HepG2 (cell line): ENCODE results near the gene DSTN. TPM values are rescaled to one million over a fixed set of nuclear protein-coding genes. Genes with fewer than 3 reads are reported as not detected.

Experiments
- ATAC-seq: fragments of 200-7000 bp; cut with Tn5 transposase; 3 replicates; pipeline ENCODE4 v1.9.1; 2020; ENCODE audit warnings: mild to moderate bottlenecking, moderate library complexity
- BruUV-seq: library from RNA; stranded (reverse); fragments of 400-500 nt; replicated peaks from 2 replicates; lab custom pipeline; 2021; lab: Mats Ljungman, UMichigan
- CTCF ChIA-PET: fragments of 300-600 bp; formaldehyde crosslinking; extraction: SDS; loops from one replicate; lab custom pipeline; 2021; ENCODE audit warnings: low total read pairs, inconsistent platforms, low intra/inter-chr PET ratio; lab: Yijun Ruan, JAX
- POLR2A ChIA-PET: fragments of 350-600 bp; sonication (Branson Sonifier 250); formaldehyde crosslinking; loops from one replicate; lab custom pipeline; 2020; ENCODE audit warnings: antibody characterized with exemption, inconsistent platforms; lab: Yijun Ruan, JAX
- DNase-seq: peaks from one replicate; pipeline ENCODE4 v3.0.0-alpha.2; 2015; ENCODE audit warnings: low spot score
- FAIRE-seq: peaks from 3 replicates; lab custom pipeline; 2011; peaks lifted over from hg19 to GRCh38; lab: Jason Lieb, UNC
- H2AFZ ChIP-seq: one replicate; pipeline ENCODE4 v1.6.1; 2011; ENCODE audit warnings: low read length, inconsistent platforms
- H3K27ac ChIP-seq: fragments of 300-600 bp; 3 replicates; pipeline ENCODE4 v1.8.0; 2011; ENCODE audit warnings: mixed run types, mild to moderate bottlenecking, mixed read lengths, low read length, inconsistent platforms; ENCODE audit not compliant: insufficient read depth; ENCODE audit errors: extremely low read length
- H3K27me3 ChIP-seq, 2 experiments: fragments of 200-600 bp in 1 of 2; 2 replicates in 1 of 2; 3 replicates in 1 of 2; pipeline versions ENCODE4 v1.6.0 to v1.8.0; 2011; ENCODE audit warnings: low read length in 2 of 2, mild to moderate bottlenecking in 2 of 2, moderate library complexity in 2 of 2, inconsistent platforms in 1 of 2; ENCODE audit not compliant: insufficient read depth in 2 of 2, control insufficient read depth in 1 of 2
- H3K36me3 ChIP-seq, 2 experiments: fragments of 200-600 bp in 1 of 2; replicated peaks in 1 of 2; 2 replicates in 1 of 2; 3 replicates in 1 of 2; pipeline versions ENCODE4 v1.5.1 to v1.8.0; 2011; ENCODE audit warnings: low read length in 2 of 2, inconsistent platforms in 1 of 2; ENCODE audit not compliant: insufficient read depth in 2 of 2, control insufficient read depth in 1 of 2
- H3K4me1 ChIP-seq: 2 replicates; pipeline ENCODE4 v1.5.1; 2012; ENCODE audit warnings: low read length, inconsistent platforms; ENCODE audit not compliant: insufficient read depth
- H3K4me2 ChIP-seq: 2 replicates; pipeline ENCODE4 v1.6.0; 2011; ENCODE audit warnings: low read depth, low read length, inconsistent platforms
- H3K4me3 ChIP-seq, 3 experiments: fragments of 200-600 bp in 1 of 3; sonication (generic), shearing (Covaris generic) in 1 of 3; replicated peaks in 1 of 3; 2 replicates each; pipeline ENCODE4 v1.5.1; 2011 to 2016; ENCODE audit warnings: low read length in 3 of 3, inconsistent platforms in 2 of 3, low read depth in 2 of 3, mild to moderate bottlenecking in 2 of 3, control low read depth in 1 of 3, mixed read lengths in 1 of 3; ENCODE audit not compliant: insufficient read depth in 1 of 3
- H3K79me2 ChIP-seq: one replicate; pipeline ENCODE4 v1.6.1; 2011; ENCODE audit warnings: low read length, inconsistent platforms; ENCODE audit not compliant: insufficient read depth
- H3K9ac ChIP-seq: 2 replicates; pipeline ENCODE4 v1.6.0; 2011; ENCODE audit warnings: mild to moderate bottlenecking, low read depth, low read length, inconsistent platforms; ENCODE audit not compliant: insufficient read depth
- H3K9me3 ChIP-seq: 2 replicates; pipeline ENCODE4 v1.5.1; 2012; ENCODE audit warnings: mild to moderate bottlenecking, low read length
- H4K20me1 ChIP-seq: 2 replicates; pipeline ENCODE4 v1.6.0; 2011; ENCODE audit warnings: inconsistent platforms, mild to moderate bottlenecking, low read length, moderate library complexity; ENCODE audit not compliant: insufficient read depth
- HDAC2 ChIP-seq: sonication (generic); formaldehyde crosslinking; IDR thresholded peaks from 2 replicates; pipeline ENCODE4 v1.4.0; 2020; ENCODE audit warnings: missing genetic modification reagents
- HNRNPH1 ChIP-seq: fragments of 200-400 bp; formaldehyde crosslinking; optimal IDR thresholded peaks from 2 replicates; pipeline ENCODE3; 2017; ENCODE audit warnings: mild to moderate bottlenecking, low read depth, low read length
- LRRFIP1 ChIP-seq: sonication (generic); formaldehyde crosslinking; conservative IDR thresholded peaks from 2 replicates; pipeline ENCODE4 v1.4.0; 2020; ENCODE audit warnings: missing genetic modification reagents
- SCMH1 ChIP-seq: sonication (generic); formaldehyde crosslinking; IDR thresholded peaks from 2 replicates; pipeline ENCODE4 v1.9.0; 2021; ENCODE audit warnings: missing genetic modification reagents, mild to moderate bottlenecking, borderline replicate concordance
- ZBTB1 ChIP-seq: sonication (generic); formaldehyde crosslinking; IDR thresholded peaks from 2 replicates; pipeline ENCODE4 v1.4.0; 2020; ENCODE audit warnings: missing genetic modification reagents, borderline replicate concordance
- ZNF12 ChIP-seq: sonication (generic); formaldehyde crosslinking; IDR thresholded peaks from 2 replicates; pipeline ENCODE4 v1.5.0; 2020; ENCODE audit warnings: missing genetic modification reagents
- ZNF513 ChIP-seq: sonication (generic); formaldehyde crosslinking; conservative IDR thresholded peaks from 2 replicates; pipeline ENCODE4 v1.5.0; 2020; ENCODE audit warnings: missing genetic modification reagents
- ZNF569 ChIP-seq: sonication (generic); formaldehyde crosslinking; IDR thresholded peaks from 2 replicates; pipeline ENCODE4 v1.5.0; 2020; ENCODE audit warnings: mild to moderate bottlenecking, missing genetic modification reagents, moderate library complexity, borderline replicate concordance
- ZNF619 ChIP-seq: sonication (generic); formaldehyde crosslinking; IDR thresholded peaks from 2 replicates; pipeline ENCODE4 v1.4.0; 2020; ENCODE audit warnings: mild to moderate bottlenecking, missing genetic modification reagents
- ZNF747 ChIP-seq: sonication (generic); formaldehyde crosslinking; IDR thresholded peaks from 2 replicates; pipeline ENCODE4 v1.8.1; 2023; ENCODE audit warnings: missing genetic modification reagents, mild to moderate bottlenecking, borderline replicate concordance
- WGBS: methylation state at CpG from one replicate; pipeline ENCODE4 v1.1.6; 2017; ENCODE audit warnings: low lambda C conversion rate; 5-methylcytosine and 5-hydroxymethylcytosine counted together
- in situ Hi-C: cut with HindIII; loops from 2 replicates; pipeline ENCODE4 v1.10.0; 2017; ENCODE audit warnings: low pct_unique_long_range_greater_than_20kb; ENCODE audit not compliant: extremely low pct_ligation_motif_present
- intact Hi-C: fragments of 100-400 bp; cut with micrococcal nuclease; formaldehyde crosslinking; loops from one replicate; pipeline ENCODE4 v1.10.0; 2022; ENCODE audit not compliant: unreplicated experiment
- polyA plus RNA-seq, 8 experiments: library from polyadenylated mRNA; depleted of rRNA in 3 of 8; stranded (reverse) in 7 of 8; unstranded in 1 of 8; fragments of >200 nt; fragmentation: Illumina TruSeq in 4 of 8; extraction: Trizol in 4 of 8; gene quantifications; 2 replicates each; pipeline versions ENCODE4 v1.2.1 to v1.2.3, GENCODE V29; 2011 to 2016; ENCODE audit warnings: low read depth in 4 of 8, missing spikeins in 1 of 8, mixed read lengths in 1 of 8; ENCODE audit not compliant: insufficient read depth in 1 of 8
- total RNA-seq, 5 experiments: library from RNA; depleted of rRNA; stranded (reverse); fragments of >200 nt; fragmentation: Illumina TruSeq; extraction: Trizol; gene quantifications; 2 replicates each; pipeline ENCODE4 v1.2.3, GENCODE V29; 2016; ENCODE audit warnings: low read depth in 1 of 5
- TF ChIP-seq, protein P1 (sequence below): sonication (generic); formaldehyde crosslinking; IDR thresholded peaks from 2 replicates; pipeline ENCODE4 v1.8.1; 2022; ENCODE audit warnings: mild to moderate bottlenecking, missing genetic modification reagents

DSTN gene
- total and polyA plus RNA-seq, 2 of the 13 experiments (the other 11 are each of a cell fraction or from before 2014, with no cell fraction given) = 27.6 to 106 TPM

DNA sequence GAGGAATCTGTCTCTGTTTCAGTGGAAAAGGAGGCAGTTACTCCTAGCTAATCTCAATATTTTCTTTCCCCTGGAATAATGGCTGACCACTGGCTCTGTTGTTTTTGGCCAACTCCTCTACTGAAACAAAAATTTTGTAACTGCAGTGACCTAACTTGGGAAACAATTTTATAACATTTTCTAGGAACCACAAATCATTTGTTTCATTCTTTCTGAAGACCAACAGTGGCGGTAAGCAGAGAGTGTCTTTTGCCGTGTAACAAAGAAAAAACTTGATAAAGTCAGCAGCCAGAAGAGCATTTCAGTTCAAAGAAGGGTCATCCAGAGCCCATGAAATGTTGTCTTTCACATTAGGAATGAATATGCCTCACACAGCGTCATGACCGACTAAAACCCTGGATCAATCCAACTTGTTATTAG, 26.9 kb upstream of the DSTN start:
- CTCF ChIA-PET = no interaction called here
- H2AFZ ChIP-seq = no peak overlapping the region
- no peak overlapping the region for H3K27ac ChIP-seq
- no peak overlapping the region for H3K9ac ChIP-seq
- no peak overlapping the region for H3K4me2 ChIP-seq
- no peaks in the 10 kb centered on the region for H4K20me1 ChIP-seq
- no peak for TF ChIP-seq ZBTB1 (CRISPR knock-in tag)
- TF ChIP-seq, all 625 proteins: peak for 0
- no TSS peak for BruUV-seq
- intact Hi-C loops = no loop called here
- DNase-seq = no peak
- WGBS = 60% methylated on average over 4 of the region's 4 CpGs
- H3K9me3 ChIP-seq = no peaks in the 10 kb centered on the region
- no peaks in the 10 kb centered on the region for H3K36me3 ChIP-seq
- FAIRE-seq = no peak
- no peaks in the 10 kb centered on the region for H3K4me1 ChIP-seq
- no peak overlapping the region for H3K4me3 ChIP-seq
- no peak for ATAC-seq
- in situ Hi-C loops = no loop called here
- H3K27me3 ChIP-seq = peaks cover 0 to 3% of the 10 kb centered on the region in 2 experiments; a peak in 1 of 5 replicates
- H3K79me2 ChIP-seq = no peaks in the 10 kb centered on the region
- POLR2A ChIA-PET = interaction anchor here (1.3 kb wide), 1 partner anchor 14 kb away, joined by 3 read pairs; no protein-coding TSS in a partner anchor

DNA sequence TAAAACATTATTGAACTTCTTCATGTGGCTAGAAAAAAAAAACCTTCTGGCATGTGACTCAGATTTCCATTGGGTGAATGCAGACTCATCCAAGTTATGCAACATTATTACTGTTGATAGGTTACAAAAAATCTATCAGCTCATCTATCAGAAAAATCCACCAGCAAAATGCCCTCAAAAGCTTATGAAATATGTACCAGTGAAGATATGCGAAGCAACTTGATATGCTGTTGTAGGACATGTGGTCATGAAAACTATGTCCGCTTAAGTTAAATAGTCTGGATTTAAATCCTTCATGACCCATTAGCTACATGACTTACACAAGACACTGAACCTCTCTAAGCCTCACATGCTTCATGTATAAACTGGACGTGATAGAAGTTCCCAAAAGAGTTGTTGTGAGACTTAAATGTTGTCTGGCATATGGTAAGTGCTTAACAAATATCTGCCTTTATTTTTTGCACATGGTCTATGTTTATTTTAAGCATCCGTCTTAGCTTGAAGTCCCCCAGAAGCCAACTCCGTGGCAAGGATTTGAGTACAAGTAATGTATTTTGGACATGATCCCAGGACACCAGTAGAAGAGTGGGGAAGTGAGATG, 26.2 kb upstream of the DSTN start:
- in situ Hi-C loops = no loop called here
- no peak overlapping the region for H3K27ac ChIP-seq
- intact Hi-C loops = no loop called here
- no peak overlapping the region for H3K4me3 ChIP-seq
- POLR2A ChIA-PET = interaction anchor here (1.3 kb wide), 1 partner anchor 14 kb away, joined by 3 read pairs; no protein-coding TSS in a partner anchor
- ATAC-seq (no peak), DNase-seq (no peak), FAIRE-seq (peak; percentile 18)
- no peak overlapping the region for H2AFZ ChIP-seq
- H3K79me2 ChIP-seq = no peaks in the 10 kb centered on the region
- 55% methylated on average over 5 of the region's 5 CpGs for WGBS
- H3K4me2 ChIP-seq = no peak overlapping the region
- 0 out of 5 replicates have a peak, but pooled peaks cover 1 to 3% of the 10 kb centered on the region in 2 experiments for H3K27me3 ChIP-seq
- no TSS peak for BruUV-seq
- CTCF ChIA-PET = no interaction called here
- H3K36me3 ChIP-seq = no peaks in the 10 kb centered on the region
- no peak overlapping the region for H3K9ac ChIP-seq
- no peaks in the 10 kb centered on the region for H3K9me3 ChIP-seq
- H4K20me1 ChIP-seq = no peaks in the 10 kb centered on the region
- H3K4me1 ChIP-seq = no peaks in the 10 kb centered on the region
- TF ChIP-seq, protein P1, sequence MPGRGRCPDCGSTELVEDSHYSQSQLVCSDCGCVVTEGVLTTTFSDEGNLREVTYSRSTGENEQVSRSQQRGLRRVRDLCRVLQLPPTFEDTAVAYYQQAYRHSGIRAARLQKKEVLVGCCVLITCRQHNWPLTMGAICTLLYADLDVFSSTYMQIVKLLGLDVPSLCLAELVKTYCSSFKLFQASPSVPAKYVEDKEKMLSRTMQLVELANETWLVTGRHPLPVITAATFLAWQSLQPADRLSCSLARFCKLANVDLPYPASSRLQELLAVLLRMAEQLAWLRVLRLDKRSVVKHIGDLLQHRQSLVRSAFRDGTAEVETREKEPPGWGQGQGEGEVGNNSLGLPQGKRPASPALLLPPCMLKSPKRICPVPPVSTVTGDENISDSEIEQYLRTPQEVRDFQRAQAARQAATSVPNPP (CRISPR knock-in tag) = no peak
- TF ChIP-seq ZNF747 = no peak
- TF ChIP-seq ZNF569 (CRISPR knock-in tag) = no peak
- TF ChIP-seq ZNF513 (CRISPR knock-in tag) = no peak
- no peak for TF ChIP-seq ZNF12 (CRISPR knock-in tag)
- no peak for TF ChIP-seq SCMH1 (CRISPR knock-in tag)
- no peak for TF ChIP-seq HNRNPH1
- no peak for TF ChIP-seq HDAC2
- no peak for TF ChIP-seq LRRFIP1 (CRISPR knock-in tag)
- TF ChIP-seq ZNF619 (CRISPR knock-in tag) = no peak
